IMR-90 (cell line): Measurements from ENCODE around the gene GNG7.

ENCODE experiments used
- BHLHE40 ChIP-seq: fragments of 150-350 bp; IDR thresholded peaks from 2 replicates; pipeline ENCODE4 v1.6.1; 2016; ENCODE audit warnings: mild to moderate bottlenecking, low read depth, low read length
- CEBPB ChIP-seq: IDR thresholded peaks from 2 replicates; pipeline ENCODE4 v1.6.1; 2012; ENCODE audit warnings: low read depth, low read length, improper control_type of control experiment
- CHD1 ChIP-seq: IDR thresholded peaks from 2 replicates; pipeline ENCODE4 v1.6.1; 2012; ENCODE audit warnings: low read depth, low read length, improper control_type of control experiment
- FOS ChIP-seq: fragments of 150-350 bp; IDR thresholded peaks from 2 replicates; pipeline ENCODE4 v1.6.1; 2016; ENCODE audit warnings: low read depth, low read length
- MAFK ChIP-seq: IDR thresholded peaks from 2 replicates; pipeline ENCODE4 v1.6.1; 2012; ENCODE audit warnings: low read depth, low read length, improper control_type of control experiment
- MAZ ChIP-seq: IDR thresholded peaks from 2 replicates; pipeline ENCODE4 v1.6.1; 2012; ENCODE audit warnings: low read depth, mild to moderate bottlenecking, low read length, improper control_type of control experiment, moderate library complexity, borderline replicate concordance
- POLR2A ChIP-seq: IDR thresholded peaks from 2 replicates; pipeline ENCODE4 v1.6.1; 2012; ENCODE audit warnings: mild to moderate bottlenecking, low read depth, low read length
- RAD21 ChIP-seq: IDR thresholded peaks from 2 replicates; pipeline ENCODE4 v1.6.1; 2012; ENCODE audit warnings: low read length, improper control_type of control experiment
- RCOR1 ChIP-seq: IDR thresholded peaks from 2 replicates; pipeline ENCODE4 v1.6.1; 2012; ENCODE audit warnings: mild to moderate bottlenecking, low read length, improper control_type of control experiment; ENCODE audit not compliant: insufficient replicate concordance
- RFX5 ChIP-seq: IDR thresholded peaks from 2 replicates; pipeline ENCODE4 v1.8.0; 2012; ENCODE audit warnings: low read depth, mild to moderate bottlenecking, low read length, moderate library complexity
- SMC3 ChIP-seq: fragments of 150-350 bp; IDR thresholded peaks from 2 replicates; pipeline ENCODE4 v1.6.1; 2016; ENCODE audit warnings: low read depth, mild to moderate bottlenecking, antibody characterized with exemption, low read length, moderate library complexity
- TF ChIP-seq, protein P1 (sequence below): conservative IDR thresholded peaks from 2 replicates; pipeline ENCODE4 v1.5.1; 2012; ENCODE audit warnings: mild to moderate bottlenecking, low read depth, low read length, improper control_type of control experiment
- TF ChIP-seq, protein P2 (sequence below): fragments of 150-350 bp; IDR thresholded peaks from 2 replicates; pipeline ENCODE4 v1.6.1; 2016; ENCODE audit warnings: low read depth, mild to moderate bottlenecking, low read length, moderate library complexity, borderline replicate concordance
- TF ChIP-seq, protein P3 (sequence below): fragments of 150-350 bp; IDR thresholded peaks from 2 replicates; pipeline ENCODE4 v1.6.1; 2017; ENCODE audit warnings: mild to moderate bottlenecking, antibody characterized with exemption, low read length, low read depth

DNA sequence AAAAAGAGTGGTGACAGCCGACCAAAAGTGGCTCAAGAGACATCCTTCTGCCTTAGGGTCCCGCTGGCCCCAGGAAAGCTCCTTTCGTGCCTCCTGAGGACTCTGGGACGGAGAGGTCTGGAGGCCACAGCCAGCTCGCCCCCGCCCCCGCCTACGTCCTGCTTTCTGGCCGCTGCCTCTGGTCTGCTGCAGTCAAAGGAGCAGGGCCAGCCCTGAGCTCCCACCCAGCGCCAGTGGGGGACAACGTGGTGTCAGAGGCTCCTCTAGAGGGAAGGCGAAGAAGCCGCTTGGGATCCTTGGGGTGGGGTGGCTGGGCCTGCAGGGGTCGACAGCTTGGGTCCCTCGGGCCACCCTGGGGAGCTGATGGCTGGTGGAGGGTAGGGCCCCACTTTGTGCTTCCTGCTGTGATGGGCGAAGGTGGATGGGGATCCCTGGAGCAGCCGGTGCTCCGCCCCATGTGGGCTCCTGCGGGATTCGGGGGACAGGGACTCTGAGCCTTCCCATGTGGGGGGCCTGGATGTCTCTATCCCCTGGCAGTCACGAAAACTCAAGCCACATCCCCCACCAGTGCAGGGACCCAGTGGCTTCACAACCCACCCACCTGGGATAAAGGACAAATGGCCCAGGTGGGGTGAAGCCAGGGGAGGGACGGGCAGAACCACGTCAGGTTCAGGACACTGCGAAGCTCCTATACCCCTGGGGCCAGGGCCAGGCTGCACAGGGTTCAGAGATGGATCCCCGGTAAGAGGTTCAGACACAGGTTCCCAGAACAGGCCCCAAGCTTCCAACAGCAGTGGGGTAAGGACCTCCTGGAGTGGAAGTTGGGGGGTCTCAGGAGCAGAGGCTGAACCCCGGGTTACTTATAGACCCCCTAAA lies 27.7 kb upstream of the GNG7 start:
- no peak for TF ChIP-seq POLR2A
- TF ChIP-seq, protein P1, sequence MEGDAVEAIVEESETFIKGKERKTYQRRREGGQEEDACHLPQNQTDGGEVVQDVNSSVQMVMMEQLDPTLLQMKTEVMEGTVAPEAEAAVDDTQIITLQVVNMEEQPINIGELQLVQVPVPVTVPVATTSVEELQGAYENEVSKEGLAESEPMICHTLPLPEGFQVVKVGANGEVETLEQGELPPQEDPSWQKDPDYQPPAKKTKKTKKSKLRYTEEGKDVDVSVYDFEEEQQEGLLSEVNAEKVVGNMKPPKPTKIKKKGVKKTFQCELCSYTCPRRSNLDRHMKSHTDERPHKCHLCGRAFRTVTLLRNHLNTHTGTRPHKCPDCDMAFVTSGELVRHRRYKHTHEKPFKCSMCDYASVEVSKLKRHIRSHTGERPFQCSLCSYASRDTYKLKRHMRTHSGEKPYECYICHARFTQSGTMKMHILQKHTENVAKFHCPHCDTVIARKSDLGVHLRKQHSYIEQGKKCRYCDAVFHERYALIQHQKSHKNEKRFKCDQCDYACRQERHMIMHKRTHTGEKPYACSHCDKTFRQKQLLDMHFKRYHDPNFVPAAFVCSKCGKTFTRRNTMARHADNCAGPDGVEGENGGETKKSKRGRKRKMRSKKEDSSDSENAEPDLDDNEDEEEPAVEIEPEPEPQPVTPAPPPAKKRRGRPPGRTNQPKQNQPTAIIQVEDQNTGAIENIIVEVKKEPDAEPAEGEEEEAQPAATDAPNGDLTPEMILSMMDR: no peak
- TF ChIP-seq, protein P2, sequence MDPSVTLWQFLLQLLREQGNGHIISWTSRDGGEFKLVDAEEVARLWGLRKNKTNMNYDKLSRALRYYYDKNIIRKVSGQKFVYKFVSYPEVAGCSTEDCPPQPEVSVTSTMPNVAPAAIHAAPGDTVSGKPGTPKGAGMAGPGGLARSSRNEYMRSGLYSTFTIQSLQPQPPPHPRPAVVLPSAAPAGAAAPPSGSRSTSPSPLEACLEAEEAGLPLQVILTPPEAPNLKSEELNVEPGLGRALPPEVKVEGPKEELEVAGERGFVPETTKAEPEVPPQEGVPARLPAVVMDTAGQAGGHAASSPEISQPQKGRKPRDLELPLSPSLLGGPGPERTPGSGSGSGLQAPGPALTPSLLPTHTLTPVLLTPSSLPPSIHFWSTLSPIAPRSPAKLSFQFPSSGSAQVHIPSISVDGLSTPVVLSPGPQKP: no peak
- TF ChIP-seq RFX5: no peak
- no peak for TF ChIP-seq CHD1
- no peak for TF ChIP-seq MAZ
- no peak for TF ChIP-seq FOS
- TF ChIP-seq CEBPB: no peak
- no peak for TF ChIP-seq BHLHE40
- TF ChIP-seq RAD21: no peak
- TF ChIP-seq SMC3: no peak
- TF ChIP-seq, protein P3, sequence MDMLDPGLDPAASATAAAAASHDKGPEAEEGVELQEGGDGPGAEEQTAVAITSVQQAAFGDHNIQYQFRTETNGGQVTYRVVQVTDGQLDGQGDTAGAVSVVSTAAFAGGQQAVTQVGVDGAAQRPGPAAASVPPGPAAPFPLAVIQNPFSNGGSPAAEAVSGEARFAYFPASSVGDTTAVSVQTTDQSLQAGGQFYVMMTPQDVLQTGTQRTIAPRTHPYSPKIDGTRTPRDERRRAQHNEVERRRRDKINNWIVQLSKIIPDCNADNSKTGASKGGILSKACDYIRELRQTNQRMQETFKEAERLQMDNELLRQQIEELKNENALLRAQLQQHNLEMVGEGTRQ: no peak
- no peak for TF ChIP-seq MAFK
- TF ChIP-seq RCOR1: no peak
